Common myeloid progenitor, CD34-positive (primary cell): ENCODE results near the gene TXNRD2.

Source experiments
- CTCF ChIA-PET: fragments of 350-600 bp; sonication (Branson Sonifier 250); formaldehyde crosslinking; loops from one replicate; lab custom pipeline; 2021; ENCODE audit warnings: antibody characterized with exemption; lab: Charles Lee
- POLR2A ChIA-PET: fragments of 350-600 bp; sonication (Branson Sonifier 250); formaldehyde crosslinking; loops from one replicate; lab custom pipeline; 2021; ENCODE audit warnings: antibody characterized with exemption; lab: Charles Lee
- DNase-seq, 3 donors: peaks; one replicate each; pipeline versions ENCODE4 v3.0.0 to v3.0.0-alpha.2; 2013
- H3K27ac ChIP-seq, 2 experiments: 1 replicate in 1 of 2; 2 replicates in 1 of 2; pipeline ENCODE4 v1.7.0; 2013; ENCODE audit warnings: inconsistent platforms in 2 of 2, low read length in 2 of 2, mild to moderate bottlenecking in 2 of 2, low read depth in 1 of 2, moderate library complexity in 1 of 2; ENCODE audit not compliant: severe bottlenecking in 2 of 2, insufficient read depth in 1 of 2, poor library complexity in 1 of 2
- H3K27me3 ChIP-seq, 5 experiments: replicated peaks in 2 of 5; 1 replicate in 3 of 5; 2 replicates in 2 of 5; pipeline versions ENCODE4 v1.6.1 to v1.7.0; 2013; ENCODE audit warnings: low read length in 4 of 5, mild to moderate bottlenecking in 2 of 5, moderate library complexity in 2 of 5, inconsistent platforms in 1 of 5; ENCODE audit not compliant: insufficient read depth in 5 of 5, control insufficient read depth in 4 of 5
- H3K36me3 ChIP-seq, 4 experiments: 1 replicate in 2 of 4; 2 replicates in 2 of 4; pipeline versions ENCODE4 v1.6.1 to v1.7.0; 2013; ENCODE audit warnings: low read length in 3 of 4, control low read depth in 1 of 4, mild to moderate bottlenecking in 1 of 4; ENCODE audit not compliant: control insufficient read depth in 4 of 4, insufficient read depth in 4 of 4
- H3K4me1 ChIP-seq, 4 experiments: 1 replicate in 3 of 4; 2 replicates in 1 of 4; pipeline versions ENCODE4 v1.6.1 to v1.7.1; 2013; ENCODE audit warnings: low read length in 3 of 4, mild to moderate bottlenecking in 3 of 4, control low read depth in 1 of 4, inconsistent platforms in 1 of 4, moderate library complexity in 1 of 4; ENCODE audit not compliant: control insufficient read depth in 4 of 4, insufficient read depth in 4 of 4; ENCODE audit errors: control extremely low read depth in 1 of 4
- H3K4me3 ChIP-seq, 7 experiments: 1 replicate in 4 of 7; 2 replicates in 3 of 7; pipeline versions ENCODE4 v1.5.1 to v1.7.0; 2013; ENCODE audit warnings: mild to moderate bottlenecking in 7 of 7, low read length in 6 of 7, moderate library complexity in 6 of 7, inconsistent platforms in 2 of 7, low read depth in 2 of 7, control low read depth in 1 of 7; ENCODE audit not compliant: insufficient read depth in 4 of 7, control insufficient read depth in 1 of 7; ENCODE audit errors: extremely low read depth in 1 of 7
- H3K9me3 ChIP-seq, 5 experiments: 1 replicate in 4 of 5; 2 replicates in 1 of 5; pipeline versions ENCODE4 v1.6.1 to v1.7.1; 2013; ENCODE audit warnings: low read length in 4 of 5, mild to moderate bottlenecking in 2 of 5, inconsistent platforms in 1 of 5, low read depth in 1 of 5, moderate library complexity in 1 of 5; ENCODE audit not compliant: control insufficient read depth in 4 of 5, insufficient read depth in 2 of 5; ENCODE audit errors: control extremely low read depth in 1 of 5
- WGBS: methylation state at CpG from one replicate; pipeline ENCODE4 v1.1.5; 2013; ENCODE audit not compliant: insufficient coverage; 5-methylcytosine and 5-hydroxymethylcytosine counted together

Gene TXNRD2

GRCh38 chr22:19851291-19852176 lies 90.1 kb downstream of the TXNRD2 start:
- H3K4me3 ChIP-seq, result no peak overlapping the region
- H3K27me3 ChIP-seq, result no peaks in the 10 kb centered on the region
- DNase-seq, result no peak
- H3K4me1 ChIP-seq, result peaks cover 0 to 33% (median 30%) of the 10 kb centered on the region in 4 experiments
- POLR2A ChIA-PET, result no interaction called here
- H3K27ac ChIP-seq, result peak overlapping the region in 1 of 2 experiments; percentile 29
- peaks cover 0 to 4% (median 0%) of the 10 kb centered on the region in 5 experiments for H3K9me3 ChIP-seq
- 91% methylated on average over 21 of the region's 21 CpGs for WGBS
- CTCF ChIA-PET, result interaction anchor here (1.0 to 1.5 kb wide), 4 partner anchors 14 to 128 kb away, joined by 3 to 4 read pairs (median 4); partner anchors contain the start of gene GP1BB
- H3K36me3 ChIP-seq, result peaks cover 5 to 56% (median 33%) of the 10 kb centered on the region in 4 experiments

GRCh38 chr22:19850763-19851109 lies 90.9 kb downstream of the TXNRD2 start:
- WGBS, result 95% methylated on average over 9 of the region's 9 CpGs

GRCh38 chr22:19849835-19850762 lies 91.5 kb downstream of the TXNRD2 start:
- Histone ChIP-seq H3K4me1 (peaks cover 0 to 26% (median 21%) of the 10 kb centered on the region in 4 experiments), H3K4me3 (no peak overlapping the region), H3K27me3 (no peaks in the 10 kb centered on the region), H3K27ac (no peak overlapping the region), H3K36me3 (peaks cover 5 to 56% (median 33%) of the 10 kb centered on the region in 4 experiments), H3K9me3 (peaks cover 0 to 4% (median 0%) of the 10 kb centered on the region in 5 experiments)
- ChIA-PET CTCF (interaction anchor here (0.7 to 1.5 kb wide), 2 partner anchors 61 to 93 kb away, joined by 4 read pairs; no protein-coding TSS in a partner anchor), POLR2A (no interaction called here)
- WGBS, result 95% methylated on average over 8 of the region's 9 CpGs
- DNase-seq, result no peak

More at GRCh38 chr22:19850763-19851109, 90.9 kb downstream of the TXNRD2 start:
- Histone ChIP-seq H3K4me1 (peaks cover 0 to 27% (median 25%) of the 10 kb centered on the region in 4 experiments), H3K4me3 (no peak overlapping the region), H3K27me3 (no peaks in the 10 kb centered on the region), H3K27ac (no peak overlapping the region), H3K36me3 (peaks cover 5 to 56% (median 33%) of the 10 kb centered on the region in 4 experiments), H3K9me3 (peaks cover 0 to 4% (median 0%) of the 10 kb centered on the region in 5 experiments)
- DNase-seq, result no peak
- CTCF ChIA-PET, result interaction anchor here (1.0 to 1.5 kb wide), 3 partner anchors 46 to 127 kb away, joined by 3 to 4 read pairs (median 3); partner anchors contain the start of gene GP1BB
- POLR2A ChIA-PET, result no interaction called here

- Histone ChIP-seq H3K9me3 (peaks cover 0 to 4% (median 0%) of the 10 kb centered on the region in 5 experiments), H3K4me1 (peaks cover 0 to 32% (median 29%) of the 10 kb centered on the region in 4 experiments), H3K27ac (no peak overlapping the region), H3K27me3 (no peaks in the 10 kb centered on the region), H3K36me3 (peaks cover 5 to 56% (median 33%) of the 10 kb centered on the region in 4 experiments), H3K4me3 (no peak overlapping the region)
- ChIA-PET CTCF (no interaction called here), POLR2A (no interaction called here)
- WGBS, result 90% methylated on average over 7 of the region's 7 CpGs
- DNase-seq, result no peak
Measured at GRCh38 chr22:19848298-19849224, 93.1 kb downstream of the TXNRD2 start.

- POLR2A ChIA-PET, result no interaction called here
Measured at GRCh38 chr22:19847345-19847632, 94.3 kb downstream of the TXNRD2 start.

GRCh38 chr22:19846620-19847344 lies 94.8 kb downstream of the TXNRD2 start:
- ChIA-PET CTCF (no interaction called here), POLR2A (no interaction called here)
- Histone ChIP-seq H3K4me3 (no peak overlapping the region), H3K36me3 (peaks cover 5 to 45% (median 28%) of the 10 kb centered on the region in 4 experiments), H3K9me3 (peaks cover 0 to 4% (median 0%) of the 10 kb centered on the region in 5 experiments), H3K4me1 (peaks cover 0 to 23% (median 21%) of the 10 kb centered on the region in 4 experiments), H3K27ac (no peak overlapping the region), H3K27me3 (no peaks in the 10 kb centered on the region)
- 92% methylated on average over 7 of the region's 9 CpGs for WGBS
- DNase-seq, result no peak

More at GRCh38 chr22:19847345-19847632, 94.3 kb downstream of the TXNRD2 start:
- Histone ChIP-seq H3K27me3 (no peaks in the 10 kb centered on the region), H3K4me1 (peaks cover 0 to 23% (median 22%) of the 10 kb centered on the region in 4 experiments), H3K9me3 (peaks cover 0 to 4% (median 0%) of the 10 kb centered on the region in 5 experiments), H3K4me3 (no peak overlapping the region), H3K27ac (no peak overlapping the region), H3K36me3 (peaks cover 5 to 50% (median 30%) of the 10 kb centered on the region in 4 experiments)
- CTCF ChIA-PET, result no interaction called here
- DNase-seq, result no peak
- 97% methylated on average over 2 of the region's 2 CpGs for WGBS
